ENCODE results near the gene SCN10A.

Gene SCN10A

GRCh38 chr3:38720465-38720864 lies 95.6 kb downstream of the SCN10A start:
- DNase-seq (ENCODE audit: low spot score), result no peak

DNA sequence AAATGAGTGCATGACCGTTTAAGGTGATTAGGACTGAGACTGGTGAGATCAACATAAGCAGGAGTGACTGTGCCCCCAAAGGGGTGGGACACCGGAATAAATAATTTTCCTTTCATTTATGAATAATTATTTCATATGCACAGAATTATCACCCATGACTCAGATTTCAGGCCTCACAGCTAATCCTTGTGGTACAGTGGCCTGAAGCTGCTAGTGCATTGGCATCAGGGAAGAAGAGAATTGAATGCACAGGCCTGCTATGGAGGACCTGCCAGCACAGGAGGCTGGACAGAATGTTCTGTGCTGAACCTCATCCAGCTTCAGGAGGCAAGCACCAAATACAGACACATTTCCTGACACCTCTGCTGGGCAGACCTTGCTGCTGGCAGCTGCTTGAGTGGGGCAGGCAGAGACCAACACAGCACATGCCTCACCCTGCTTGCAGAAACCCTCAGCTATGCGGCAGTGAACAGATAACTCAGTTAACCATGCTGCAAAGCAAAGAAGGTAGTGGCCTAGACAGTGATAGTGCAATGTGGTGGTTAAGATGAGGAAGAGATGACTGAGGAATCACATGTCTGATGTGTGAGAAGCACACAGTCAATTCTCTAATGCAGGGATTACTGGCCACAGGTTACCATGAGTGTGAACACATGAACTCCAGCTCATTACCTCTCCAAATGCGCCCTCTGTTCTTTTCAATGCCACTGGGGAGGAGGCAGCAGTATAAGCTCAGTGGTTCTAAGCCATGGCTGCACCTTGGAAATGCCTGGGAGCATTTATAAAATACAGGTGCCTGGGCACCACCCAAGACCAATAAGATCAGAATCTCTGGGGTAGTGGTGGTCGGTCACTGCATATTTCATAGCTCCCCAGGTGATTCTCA lies 98.4 kb downstream of the SCN10A start:
- no peak for DNase-seq (ENCODE audit: low spot score)

- DNase-seq (ENCODE audit: low spot score), result no peak
Measured at GRCh38 chr3:38713121-38713520, 102.9 kb downstream of the SCN10A start.

- no peak for DNase-seq (ENCODE audit: low spot score)
Measured at GRCh38 chr3:38711321-38711720, 104.7 kb downstream of the SCN10A start.

DNA sequence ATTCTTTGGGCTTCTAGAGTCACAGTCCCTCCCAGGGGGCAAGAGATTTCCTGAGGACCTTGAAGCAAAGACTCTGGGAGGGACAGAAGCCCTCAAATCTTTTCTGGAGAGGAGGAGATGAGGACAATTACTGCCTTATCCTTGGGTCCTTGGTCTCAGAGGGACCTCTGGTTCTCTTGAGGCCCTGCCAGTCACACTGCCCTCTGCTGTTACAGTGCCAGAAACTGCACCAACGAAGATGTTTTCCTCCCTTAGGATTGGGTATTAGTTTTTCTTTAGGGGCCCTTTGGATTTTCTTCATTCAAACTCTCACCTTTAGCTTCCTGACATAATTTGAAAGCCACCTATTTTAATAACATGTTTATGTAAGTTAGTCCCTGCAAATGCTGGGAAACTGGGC lies 108.3 kb downstream of the SCN10A start:
- DNase-seq (ENCODE audit: low spot score), result no peak

DNA sequence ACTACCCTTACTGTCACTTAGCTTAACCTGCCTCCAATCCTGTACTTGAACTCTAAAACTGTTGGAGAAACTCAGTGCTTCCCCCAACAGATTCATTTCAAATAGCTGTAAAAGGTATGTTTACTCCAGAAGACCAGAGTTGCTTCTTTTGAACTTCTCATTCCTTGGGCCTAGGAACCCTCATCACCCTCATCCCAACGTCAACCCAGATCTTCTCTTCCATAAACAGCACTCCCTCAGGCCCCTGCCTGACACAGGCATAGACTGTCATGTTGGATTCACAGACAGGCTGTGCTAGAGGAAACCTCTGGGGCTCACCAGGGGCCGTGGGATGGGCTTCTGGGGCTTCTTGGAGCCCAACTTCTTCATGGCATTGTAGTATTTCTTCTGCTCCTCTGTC lies 109.1 kb downstream of the SCN10A start:
- no peak for DNase-seq (ENCODE audit: low spot score)

GRCh38 chr3:38702231-38702630 lies 113.8 kb downstream of the SCN10A start:
- no peak for DNase-seq (ENCODE audit: low spot score)

DNA sequence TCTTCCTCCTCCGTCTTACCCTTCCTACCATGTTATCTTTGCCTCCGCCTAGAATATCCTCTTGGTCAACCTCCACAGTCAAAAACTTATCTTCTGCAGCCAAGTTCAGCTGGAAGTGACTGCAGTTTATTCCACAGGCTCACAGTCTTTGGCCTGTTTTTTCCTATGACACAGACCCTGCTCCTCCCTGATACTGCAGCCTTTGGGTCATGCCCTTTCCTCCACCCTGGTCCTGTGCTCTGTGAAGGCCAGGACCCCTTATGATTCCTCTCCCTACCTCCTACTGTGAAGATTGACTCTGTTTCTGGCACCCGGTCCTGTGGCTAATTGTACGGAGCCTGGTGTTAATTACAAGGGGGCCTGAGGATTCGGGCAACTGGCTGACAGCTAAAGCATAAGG lies 117.3 kb downstream of the SCN10A start:
- no peak for DNase-seq (ENCODE audit: low spot score)

GRCh38 chr3:38698061-38698460 lies 118.0 kb downstream of the SCN10A start:
- no peak for DNase-seq (ENCODE audit: low spot score)

GRCh38 chr3:38696034-38696433 lies 120.0 kb downstream of the SCN10A start:
- DNase-seq (ENCODE audit: low spot score), result no peak

GRCh38 chr3:38690185-38690584 lies 125.8 kb downstream of the SCN10A start:
- DNase-seq (ENCODE audit: low spot score), result no peak

DNA sequence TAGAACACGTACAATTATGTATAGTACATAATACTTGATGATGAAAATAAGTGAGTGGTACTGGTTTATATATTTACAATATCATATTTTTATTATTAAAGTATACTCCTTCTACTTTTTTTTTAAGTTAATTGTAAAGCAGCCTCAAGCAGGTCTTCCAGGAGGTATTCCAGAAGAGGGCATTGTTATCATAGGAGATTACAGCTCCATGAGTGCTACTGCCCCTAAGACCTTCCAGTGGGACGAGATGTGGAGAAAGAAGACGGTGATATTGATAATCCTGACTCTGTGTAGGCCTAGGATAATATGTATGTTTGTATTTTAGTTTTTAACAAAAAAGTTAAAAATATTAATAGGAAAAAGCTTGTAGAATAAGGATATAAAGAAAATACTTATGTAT lies 126.2 kb downstream of the SCN10A start:
- DNase-seq (ENCODE audit: low spot score), result no peak

- no peak for DNase-seq (ENCODE audit: low spot score)
Measured at GRCh38 chr3:38689346-38689745, 126.7 kb downstream of the SCN10A start.

- no peak for DNase-seq (ENCODE audit: low spot score)
Measured at GRCh38 chr3:38687321-38687720, 128.7 kb downstream of the SCN10A start.

- DNase-seq (ENCODE audit: low spot score), result no peak
Measured at GRCh38 chr3:38684546-38684945, 131.5 kb downstream of the SCN10A start.

GRCh38 chr3:38669668-38670067 lies 146.3 kb downstream of the SCN10A start:
- no peak for DNase-seq (ENCODE audit: low spot score)

DNA sequence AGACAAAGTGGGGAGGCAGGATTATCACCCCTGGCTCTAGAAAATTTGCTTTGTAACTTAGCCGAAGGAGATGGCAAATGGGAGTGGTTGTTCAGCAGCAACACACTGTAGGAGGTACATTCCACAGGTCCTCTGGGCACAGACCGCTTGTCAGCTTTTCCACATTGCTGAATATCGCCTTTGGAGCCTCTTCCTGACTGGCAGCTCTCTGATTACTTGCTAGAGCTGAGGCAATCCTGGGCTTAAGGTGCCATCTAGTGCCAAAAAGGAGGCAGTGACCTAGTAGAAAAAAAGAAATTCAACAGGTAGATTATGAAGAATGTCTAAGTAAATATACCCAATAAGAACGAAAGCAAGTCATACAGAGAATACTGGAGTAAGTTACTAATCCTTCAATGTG lies 153.5 kb downstream of the SCN10A start:
- no peak for DNase-seq (ENCODE audit: low spot score)

DNA sequence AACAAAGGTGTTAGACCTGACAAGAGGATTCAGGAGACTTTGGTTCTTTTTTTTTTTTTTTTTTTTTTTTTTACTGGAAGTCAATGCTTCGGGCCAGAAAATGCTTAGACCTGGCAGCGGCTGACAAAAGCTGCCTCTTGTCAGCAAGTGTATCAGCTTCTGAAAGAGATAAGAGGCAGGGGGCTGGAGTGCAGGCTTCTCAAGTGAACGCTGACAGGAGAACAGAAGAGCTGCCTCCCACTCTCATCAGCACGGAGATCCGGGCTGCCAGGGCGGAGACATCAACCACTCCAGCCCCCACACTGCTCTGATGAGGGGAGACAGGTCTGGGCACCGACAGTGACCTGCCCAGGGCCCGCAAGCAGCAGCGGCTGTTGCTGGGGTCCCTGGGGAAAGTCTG lies 157.2 kb downstream of the SCN10A start:
- no peak for DNase-seq (ENCODE audit: low spot score)

- DNase-seq (ENCODE audit: low spot score), result no peak
Measured at GRCh38 chr3:38657369-38657768, 158.6 kb downstream of the SCN10A start.

- DNase-seq (ENCODE audit: low spot score), result peak; percentile 56
Measured at GRCh38 chr3:38655708-38656300, 160.2 kb downstream of the SCN10A start.

GRCh38 chr3:38653685-38654537 lies 162.1 kb downstream of the SCN10A start:
- no peak for DNase-seq (ENCODE audit: low spot score)

DNA sequence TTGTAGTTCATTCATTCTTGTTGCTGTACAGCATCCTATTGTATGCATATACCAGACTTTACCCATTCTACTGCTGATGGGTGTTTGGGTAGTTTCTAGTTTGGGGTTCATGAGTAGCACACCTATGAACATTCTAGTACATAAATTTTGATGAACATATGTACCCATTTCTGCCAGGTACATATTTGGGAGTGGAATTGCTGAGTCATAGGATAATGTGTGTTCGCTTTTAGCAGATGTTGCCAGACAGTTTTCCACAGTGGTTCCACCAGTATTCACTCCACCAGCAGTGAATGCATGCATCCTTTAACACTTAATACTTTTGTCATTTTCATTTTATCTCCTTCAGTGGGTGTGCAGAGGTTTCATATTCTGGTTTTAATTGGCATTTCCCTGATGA lies 163.1 kb downstream of the SCN10A start:
- DNase-seq (ENCODE audit: low spot score), result no peak

Measured in pons (tissue), 1 donor.